Measurements from ENCODE around the gene GGT5. TPM values are rescaled to one million over a fixed set of nuclear protein-coding genes. Genes with fewer than 3 reads are reported as not detected.
"Not testable (repeated sequence)": the region's sequence is repeated elsewhere in the genome, so short reads cannot be mapped to it uniquely, and the experiment has no call there.

GGT5 gene
- total and polyA plus RNA-seq, 8 donors, result 9.9 to 48.8 (median 20.4) TPM

DNA sequence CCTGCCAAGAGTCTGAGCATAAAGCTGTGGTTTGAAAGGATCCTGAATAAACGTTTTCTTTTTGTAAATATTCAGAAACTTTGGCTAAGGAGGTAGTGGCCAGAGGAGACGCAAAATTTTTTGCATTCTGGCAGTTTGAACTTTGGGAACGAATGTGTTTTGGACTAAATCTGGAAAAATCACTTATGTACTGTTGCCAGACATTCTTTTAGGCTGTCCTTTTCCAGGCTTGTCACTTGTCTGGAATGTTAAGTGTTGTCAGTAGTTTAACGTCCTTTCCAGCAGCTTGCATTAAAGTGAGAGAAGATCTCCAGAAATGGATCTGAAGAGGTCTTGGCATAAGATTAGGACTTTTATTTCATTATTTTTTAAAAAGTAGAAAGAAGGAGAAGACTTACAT lies 44.2 kb upstream of the GGT5 start:
- H3K4me1 ChIP-seq, result peaks cover 18 to 81% (median 51%) of the 10 kb centered on the region in 4 donors
- H3K36me3 ChIP-seq, result no peaks in the 10 kb centered on the region
- WGBS, 5 donors, result 16 to 35% (median 20%) methylated on average over 4 of the region's 4 CpGs
- TF ChIP-seq, protein P1, sequence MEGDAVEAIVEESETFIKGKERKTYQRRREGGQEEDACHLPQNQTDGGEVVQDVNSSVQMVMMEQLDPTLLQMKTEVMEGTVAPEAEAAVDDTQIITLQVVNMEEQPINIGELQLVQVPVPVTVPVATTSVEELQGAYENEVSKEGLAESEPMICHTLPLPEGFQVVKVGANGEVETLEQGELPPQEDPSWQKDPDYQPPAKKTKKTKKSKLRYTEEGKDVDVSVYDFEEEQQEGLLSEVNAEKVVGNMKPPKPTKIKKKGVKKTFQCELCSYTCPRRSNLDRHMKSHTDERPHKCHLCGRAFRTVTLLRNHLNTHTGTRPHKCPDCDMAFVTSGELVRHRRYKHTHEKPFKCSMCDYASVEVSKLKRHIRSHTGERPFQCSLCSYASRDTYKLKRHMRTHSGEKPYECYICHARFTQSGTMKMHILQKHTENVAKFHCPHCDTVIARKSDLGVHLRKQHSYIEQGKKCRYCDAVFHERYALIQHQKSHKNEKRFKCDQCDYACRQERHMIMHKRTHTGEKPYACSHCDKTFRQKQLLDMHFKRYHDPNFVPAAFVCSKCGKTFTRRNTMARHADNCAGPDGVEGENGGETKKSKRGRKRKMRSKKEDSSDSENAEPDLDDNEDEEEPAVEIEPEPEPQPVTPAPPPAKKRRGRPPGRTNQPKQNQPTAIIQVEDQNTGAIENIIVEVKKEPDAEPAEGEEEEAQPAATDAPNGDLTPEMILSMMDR (IDR thresholded peaks at IDR 0.05), result no peak
- TF ChIP-seq POLR2AphosphoS5 (IDR thresholded peaks at IDR 0.05), result peak; percentile 18 to 46 (median 25)
- H3K9me3 ChIP-seq, result no peaks in the 10 kb centered on the region
- DNase-seq, result peak in 1 of 2 donors; percentile 77
- no peak overlapping the region for H3K4me3 ChIP-seq
- H3K27me3 ChIP-seq, result no peaks in the 10 kb centered on the region
- peak overlapping the region in 4 of 5 donors; percentile 54 to 71 (median 62) for H3K27ac ChIP-seq
- intact Hi-C loops (cut with DNase I; ENCODE audit: low total_unique reads), result no loop called here

DNA sequence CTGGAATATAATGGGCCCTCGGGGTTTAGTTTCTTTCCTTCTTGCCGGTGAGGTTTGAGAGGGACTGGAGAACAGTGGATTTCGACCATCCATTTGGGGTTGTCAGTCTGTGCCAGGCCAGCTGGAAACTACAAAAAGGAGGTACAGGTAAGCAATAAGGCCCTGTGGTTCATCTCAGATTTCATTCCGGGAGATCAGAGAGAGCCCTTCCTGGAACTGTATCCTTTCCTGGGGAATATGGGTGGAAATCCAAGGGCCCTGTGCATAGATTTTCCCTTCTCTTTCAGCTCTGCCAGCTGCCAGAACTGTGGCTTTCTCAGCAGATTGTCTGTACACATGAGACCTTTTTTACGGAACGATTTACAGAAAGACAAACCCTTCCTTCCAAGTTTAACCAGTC lies 42.9 kb upstream of the GGT5 start:
- WGBS, 5 donors, result 74 to 86% (median 80%) methylated on average over 5 to 6 of the region's 6 CpGs
- H3K36me3 ChIP-seq; H3K27me3 ChIP-seq; DNase-seq; H3K9me3 ChIP-seq; H3K4me3 ChIP-seq; intact Hi-C loops (cut with DNase I; ENCODE audit: low total_unique reads): not testable (repeated sequence)
- H3K27ac ChIP-seq, result peak overlapping the region in 3 of 5 donors; percentile 10 to 71 (median 69)
- peaks cover 18 to 83% (median 54%) of the 10 kb centered on the region in 4 donors for H3K4me1 ChIP-seq

- peaks cover 16 to 86% (median 53%) of the 10 kb centered on the region in 4 donors for H3K4me1 ChIP-seq
- H3K36me3 ChIP-seq; H3K4me3 ChIP-seq; intact Hi-C loops (cut with DNase I; ENCODE audit: low total_unique reads); H3K9me3 ChIP-seq; H3K27ac ChIP-seq; H3K27me3 ChIP-seq; DNase-seq: not testable (repeated sequence)
- 74 to 95% (median 88%) methylated on average over 3 to 8 of the region's 9 CpGs for WGBS, 5 donors
These were observed 42.3 kb upstream of the GGT5 start for GRCh38 chr22:24287212-24287611.

- no peak overlapping the region for H3K4me3 ChIP-seq
- no peaks in the 10 kb centered on the region for H3K27me3 ChIP-seq
- H3K36me3 ChIP-seq, result no peaks in the 10 kb centered on the region
- H3K9me3 ChIP-seq, result no peaks in the 10 kb centered on the region
- H3K4me1 ChIP-seq, result peaks cover 9 to 69% (median 42%) of the 10 kb centered on the region in 4 donors
- no peak overlapping the region for H3K27ac ChIP-seq
- no peak for DNase-seq
- 58 to 70% (median 65%) methylated on average over 4 of the region's 4 CpGs for WGBS, 5 donors
- no peak for TF ChIP-seq POLR2A (IDR thresholded peaks at IDR 0.05)
- no peak for TF ChIP-seq EP300 (IDR thresholded peaks at IDR 0.05)
- TF ChIP-seq, protein P1 (IDR thresholded peaks at IDR 0.05), result no peak
- intact Hi-C loops (cut with DNase I; ENCODE audit: low total_unique reads), result no loop called here
These were observed 40.4 kb upstream of the GGT5 start for GRCh38 chr22:24285245-24285644.

DNA sequence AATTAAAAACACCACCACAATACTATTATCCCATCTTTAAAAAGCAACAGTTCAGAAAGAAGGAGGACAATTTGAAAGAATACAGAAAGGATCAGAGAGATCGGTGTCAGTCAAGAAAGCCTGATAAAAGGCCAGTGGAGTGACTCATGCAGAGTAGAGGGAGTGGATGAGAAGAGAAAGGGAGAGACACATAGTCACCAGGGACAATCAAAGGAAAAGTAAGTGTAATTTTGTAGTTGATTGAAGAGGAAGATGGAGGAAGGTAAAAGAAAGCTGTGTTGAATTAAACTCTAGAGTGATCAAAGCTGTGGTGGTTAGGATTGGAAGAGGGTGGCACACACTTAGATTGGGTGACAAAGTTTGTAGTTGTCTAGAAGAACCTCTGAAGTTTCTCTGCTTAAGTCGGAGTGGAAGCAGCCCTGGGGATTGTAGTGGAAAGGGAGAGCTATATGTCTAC lies 39.9 kb upstream of the GGT5 start:
- H3K9me3 ChIP-seq, result no peaks in the 10 kb centered on the region
- WGBS, 5 donors, result 69 to 79% (median 72%) methylated on average over 2 of the region's 2 CpGs
- DNase-seq, result no peak
- TF ChIP-seq, protein P1 (IDR thresholded peaks at IDR 0.05), result no peak
- TF ChIP-seq EP300 (IDR thresholded peaks at IDR 0.05) (no peak), POLR2A (IDR thresholded peaks at IDR 0.05) (no peak), POLR2AphosphoS5 (IDR thresholded peaks at IDR 0.05) (no peak)
- peaks cover 4 to 64% (median 37%) of the 10 kb centered on the region in 4 donors for H3K4me1 ChIP-seq
- intact Hi-C loops (cut with DNase I; ENCODE audit: low total_unique reads), result no loop called here
- H3K4me3 ChIP-seq, result no peak overlapping the region
- H3K36me3 ChIP-seq, result no peaks in the 10 kb centered on the region
- no peak overlapping the region for H3K27ac ChIP-seq
- H3K27me3 ChIP-seq, result no peaks in the 10 kb centered on the region
